ENCODE results near the gene POT1.

- TF ChIP-seq SP140L (CRISPR knock-in tag; IDR thresholded peaks at IDR 0.05; ENCODE audit: borderline replicate concordance) (no peak), MAFF (IDR thresholded peaks at IDR 0.05; ENCODE audit: low read depth, low read length) (no peak), KDM5A (IDR thresholded peaks at IDR 0.05; ENCODE audit: borderline replicate concordance, low read length) (no peak)
These were observed 146.4 kb downstream of the POT1 start for GRCh38 chr7:124783271-124783670.

Measured in HepG2 (cell line).